Mucosa of stomach (tissue), 1 donor: Measurements from ENCODE around the gene ERFL.
"Not testable (repeated sequence)": the region's sequence is repeated elsewhere in the genome, so short reads cannot be mapped to it uniquely, and the experiment has no call there.

Experiments used
- H3K27me3 ChIP-seq: one replicate; pipeline ENCODE4 v1.7.0; 2013; ENCODE audit warnings: mild to moderate bottlenecking, low read length; ENCODE audit not compliant: control insufficient read depth, insufficient read depth
- H3K36me3 ChIP-seq: one replicate; pipeline ENCODE4 v1.7.0; 2013; ENCODE audit warnings: low read length; ENCODE audit not compliant: control insufficient read depth, insufficient read depth
- H3K4me1 ChIP-seq: one replicate; pipeline ENCODE4 v1.7.0; 2013; ENCODE audit warnings: mild to moderate bottlenecking, low read length; ENCODE audit not compliant: control insufficient read depth, insufficient read depth
- H3K4me3 ChIP-seq: one replicate; pipeline ENCODE4 v1.7.0; 2013; ENCODE audit warnings: low read length
- H3K9ac ChIP-seq: one replicate; pipeline ENCODE4 v1.7.0; 2013; ENCODE audit warnings: mild to moderate bottlenecking, low read length, moderate library complexity
- H3K9me3 ChIP-seq: one replicate; pipeline ENCODE4 v1.7.0; 2013; ENCODE audit warnings: mild to moderate bottlenecking, low read length, moderate library complexity; ENCODE audit not compliant: control insufficient read depth
- donor health status: Pancreatic carcinoma.

ERFL gene

GRCh38 chr19:41914424-41914834 is 13.8 kb downstream of the ERFL start:
- H3K4me1 ChIP-seq, H3K4me3 ChIP-seq, H3K9me3 ChIP-seq, H3K36me3 ChIP-seq, H3K9ac ChIP-seq: not testable (repeated sequence)
- peaks cover 76% of the 10 kb centered on the region for H3K27me3 ChIP-seq

- Histone ChIP-seq H3K36me3 (no peaks in the 10 kb centered on the region), H3K9me3 (no peaks in the 10 kb centered on the region), H3K4me1 (no peaks in the 10 kb centered on the region), H3K4me3 (no peak overlapping the region), H3K9ac (no peak overlapping the region), H3K27me3 (peaks cover 76% of the 10 kb centered on the region)
Measured at GRCh38 chr19:41913538-41914423, 14.5 kb downstream of the ERFL start.

DNA sequence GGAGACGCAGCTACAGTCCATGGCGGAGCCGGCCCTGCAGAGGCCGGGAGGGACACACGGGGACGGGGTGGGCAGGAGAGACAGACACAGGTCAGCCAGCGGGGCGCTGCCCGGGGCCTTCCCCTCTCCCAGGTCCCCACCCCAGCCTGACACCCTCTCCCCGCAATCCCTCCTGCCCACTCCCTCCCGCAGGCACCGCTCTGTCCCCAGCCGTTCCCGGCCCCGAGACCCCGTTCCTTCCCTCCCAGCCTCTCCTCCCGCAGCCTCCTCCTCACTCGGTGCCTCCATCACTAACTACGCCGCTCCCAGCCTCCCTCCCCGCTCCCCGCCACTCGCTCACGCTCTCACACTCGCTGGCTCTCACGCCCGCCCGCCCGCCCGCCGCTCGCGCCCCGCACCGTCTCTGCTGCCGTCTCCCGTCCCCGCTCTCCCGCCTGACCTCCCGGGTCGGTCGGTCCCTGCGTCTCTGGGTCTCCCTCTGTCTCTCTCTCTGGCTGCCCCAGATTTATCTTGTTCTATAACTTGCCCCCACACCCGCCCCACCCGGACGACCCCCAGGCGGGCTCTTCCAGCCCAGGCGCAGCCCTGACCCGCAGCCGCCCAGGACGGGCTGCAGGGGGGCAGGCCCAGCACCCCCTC is 15.2 kb downstream of the ERFL start:
- no peak overlapping the region for H3K9ac ChIP-seq
- H3K4me3 ChIP-seq: no peak overlapping the region
- H3K9me3 ChIP-seq: no peaks in the 10 kb centered on the region
- H3K36me3 ChIP-seq: no peaks in the 10 kb centered on the region
- peaks cover 74% of the 10 kb centered on the region for H3K27me3 ChIP-seq
- no peaks in the 10 kb centered on the region for H3K4me1 ChIP-seq

DNA sequence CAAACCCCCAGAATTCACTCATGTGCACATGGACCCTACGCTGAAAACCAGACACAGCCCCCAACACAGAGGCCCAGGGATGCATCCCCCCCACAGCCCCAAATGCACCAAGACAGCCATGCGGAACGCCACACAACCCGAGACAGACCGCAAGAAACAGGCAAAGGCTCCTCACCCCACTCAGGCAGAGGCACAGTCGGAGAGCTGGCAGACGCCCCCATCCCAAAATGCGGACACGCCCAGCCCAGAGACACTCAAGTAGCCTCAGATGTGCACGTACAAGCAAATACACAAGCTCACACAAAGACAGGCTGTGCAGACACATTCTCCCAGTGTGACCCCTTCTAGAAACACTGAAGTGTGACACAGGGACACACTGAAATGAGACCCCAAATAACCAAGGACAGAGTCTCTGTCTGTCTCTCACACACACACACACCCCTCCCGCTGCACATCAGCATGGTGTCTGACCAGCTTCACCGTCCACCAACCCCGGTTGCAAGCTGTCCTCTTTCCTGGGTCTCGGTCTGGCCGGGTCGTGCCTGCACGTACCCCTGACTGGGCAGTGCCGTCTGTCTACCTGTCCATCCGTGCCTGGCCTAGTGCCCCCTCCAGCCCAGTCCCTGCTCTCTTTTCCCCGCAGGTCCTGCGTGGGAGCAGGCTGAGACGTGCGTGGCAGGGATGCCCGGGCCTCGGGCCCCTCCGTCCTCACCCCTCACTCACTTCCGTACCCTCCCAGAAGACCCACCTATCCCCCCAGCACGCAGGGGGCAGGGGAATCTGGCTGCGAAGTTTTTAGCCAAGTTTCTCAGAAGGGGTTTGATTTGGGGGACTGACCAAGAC is 16.1 kb downstream of the ERFL start:
- Histone ChIP-seq H3K4me1 (peaks cover under 1% of the 10 kb centered on the region), H3K4me3 (no peak overlapping the region), H3K36me3 (no peaks in the 10 kb centered on the region), H3K9ac (no peak overlapping the region), H3K9me3 (no peaks in the 10 kb centered on the region), H3K27me3 (peaks cover 65% of the 10 kb centered on the region)

- Histone ChIP-seq H3K36me3 (peaks cover under 1% of the 10 kb centered on the region), H3K9me3 (no peaks in the 10 kb centered on the region), H3K4me3 (no peak overlapping the region), H3K9ac (no peak overlapping the region), H3K27me3 (peaks cover 56% of the 10 kb centered on the region), H3K4me1 (peaks cover 9% of the 10 kb centered on the region)
Measured at GRCh38 chr19:41910992-41911888, 17.0 kb downstream of the ERFL start.

DNA sequence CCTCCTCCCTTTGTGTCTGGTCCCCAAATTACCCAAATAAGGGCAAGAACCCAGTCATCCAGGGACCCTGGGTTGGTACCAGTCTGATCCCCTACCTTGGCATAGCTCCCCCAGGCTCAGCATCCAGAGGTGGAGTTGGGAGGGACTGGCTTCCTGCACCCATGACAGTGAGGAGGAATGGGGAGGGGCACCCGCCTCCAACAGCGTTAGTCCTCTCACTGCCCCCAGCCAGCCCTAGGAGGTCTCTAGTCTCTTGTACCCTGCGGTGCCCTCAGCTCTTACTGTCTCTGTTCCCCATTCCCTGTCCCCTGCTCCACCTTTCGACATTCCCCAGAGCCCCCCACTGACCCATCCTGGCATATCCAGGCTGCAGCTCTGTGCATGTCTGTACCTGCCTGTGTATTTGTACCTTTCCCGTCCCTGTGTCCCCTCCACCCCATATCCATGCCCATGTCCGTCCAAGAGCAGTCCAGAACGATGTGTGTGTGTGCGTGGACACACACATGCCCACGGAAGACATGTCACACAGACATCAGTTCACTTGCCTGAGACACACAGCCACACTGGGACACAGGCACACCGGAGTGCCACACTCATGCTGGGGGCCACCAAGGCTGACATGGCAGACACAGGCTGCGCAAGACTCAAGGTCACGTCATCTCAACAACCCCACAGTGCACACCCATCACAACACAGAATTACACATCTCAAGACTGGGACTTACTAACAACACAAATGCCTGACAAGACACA is 17.8 kb downstream of the ERFL start:
- no peak overlapping the region for H3K9ac ChIP-seq
- H3K4me3 ChIP-seq: no peak overlapping the region
- peaks cover 48% of the 10 kb centered on the region for H3K27me3 ChIP-seq
- peaks cover 8% of the 10 kb centered on the region for H3K36me3 ChIP-seq
- peaks cover 18% of the 10 kb centered on the region for H3K4me1 ChIP-seq
- no peaks in the 10 kb centered on the region for H3K9me3 ChIP-seq

GRCh38 chr19:41909706-41910105 is 18.5 kb downstream of the ERFL start:
- peaks cover 25% of the 10 kb centered on the region for H3K4me1 ChIP-seq
- peaks cover 44% of the 10 kb centered on the region for H3K27me3 ChIP-seq
- no peaks in the 10 kb centered on the region for H3K9me3 ChIP-seq
- H3K4me3 ChIP-seq: no peak overlapping the region
- peaks cover 8% of the 10 kb centered on the region for H3K36me3 ChIP-seq
- no peak overlapping the region for H3K9ac ChIP-seq

DNA sequence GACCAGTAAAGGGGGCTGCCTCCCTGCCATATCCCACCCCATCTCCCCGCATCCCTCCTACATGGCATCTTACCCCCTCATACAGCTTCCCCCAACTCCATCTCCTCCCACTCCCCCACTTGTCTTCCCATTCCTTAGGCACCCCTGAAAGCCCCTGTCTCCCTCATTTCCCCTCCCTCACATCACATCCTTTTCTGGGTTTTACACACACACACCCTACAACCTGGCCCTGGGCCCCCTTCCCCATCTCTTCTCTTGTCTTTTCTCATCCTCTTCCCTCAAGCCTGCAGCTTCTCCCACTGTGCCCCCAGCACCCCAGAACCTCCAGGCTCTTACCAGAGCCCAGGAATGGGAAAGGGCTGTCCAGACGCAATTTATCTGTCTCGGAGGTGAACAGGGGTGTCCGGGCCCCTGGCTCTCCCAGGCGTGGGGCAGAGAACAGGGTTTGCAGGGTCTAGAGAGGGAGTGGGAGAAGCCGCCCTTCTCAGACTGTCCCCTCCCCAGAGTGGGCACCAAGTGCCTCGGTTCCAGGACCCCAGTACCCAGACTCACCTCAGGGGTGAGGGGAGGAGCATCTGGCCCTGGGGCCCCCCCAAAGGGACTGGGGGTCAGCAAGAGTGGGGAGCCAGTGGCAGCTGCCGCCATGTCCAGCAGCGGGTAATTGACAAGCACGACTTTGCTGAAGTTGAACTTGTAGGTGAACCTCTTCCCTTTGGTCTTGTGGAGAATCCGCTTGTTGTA is 19.4 kb downstream of the ERFL start:
- peaks cover 30% of the 10 kb centered on the region for H3K4me1 ChIP-seq
- H3K9ac ChIP-seq: no peak overlapping the region
- peaks cover 37% of the 10 kb centered on the region for H3K27me3 ChIP-seq
- H3K9me3 ChIP-seq: no peaks in the 10 kb centered on the region
- H3K36me3 ChIP-seq: peaks cover 8% of the 10 kb centered on the region
- no peak overlapping the region for H3K4me3 ChIP-seq

DNA sequence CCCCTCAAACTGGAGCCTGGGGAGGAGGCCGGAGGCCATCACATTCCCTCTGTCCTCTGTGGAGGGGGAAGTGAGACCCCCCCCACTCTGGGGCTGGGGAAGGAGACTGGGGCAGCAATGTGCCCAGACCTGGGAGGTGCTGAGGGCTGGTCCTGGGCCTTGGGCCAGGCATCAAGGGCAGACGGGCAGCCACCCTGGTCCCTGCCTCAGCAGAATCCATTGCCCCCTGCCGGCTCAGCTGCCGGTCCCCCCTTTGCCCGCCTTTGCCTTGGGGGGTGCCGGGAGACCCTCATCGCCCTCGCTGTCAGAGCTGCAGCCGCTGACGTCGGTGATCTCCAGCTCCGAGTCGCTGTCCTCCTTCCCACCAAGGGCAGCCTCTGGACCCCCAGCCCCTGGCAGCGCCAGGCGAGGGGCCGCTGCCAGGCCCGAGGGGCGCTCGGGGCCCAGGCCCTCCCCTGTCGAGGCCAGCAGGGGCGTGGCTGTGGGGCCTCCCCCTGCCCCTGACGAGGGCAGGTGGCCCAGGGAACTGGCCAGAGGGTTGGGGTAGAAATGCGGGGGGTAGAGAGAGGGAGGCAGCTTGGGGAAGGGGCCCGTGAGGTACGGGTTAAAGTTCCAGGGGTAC is 20.1 kb downstream of the ERFL start:
- H3K9me3 ChIP-seq: no peaks in the 10 kb centered on the region
- peaks cover 16% of the 10 kb centered on the region for H3K36me3 ChIP-seq
- no peak overlapping the region for H3K9ac ChIP-seq

More for the DNA sequence above, 20.1 kb downstream of the ERFL start:
- no peak overlapping the region for H3K4me3 ChIP-seq
- H3K27me3 ChIP-seq: peaks cover 30% of the 10 kb centered on the region
- peaks cover 38% of the 10 kb centered on the region for H3K4me1 ChIP-seq
